Neural cell (in vitro differentiated cells): ENCODE measurements around the gene RBMS3.

Experiments
- CTCF ChIP-seq: fragments of 450-650 bp; IDR thresholded peaks from 2 replicates; pipeline ENCODE4 v1.5.1; 2014; ENCODE audit warnings: antibody characterized with exemption, mild to moderate bottlenecking, moderate library complexity; ENCODE audit not compliant: poor library complexity, severe bottlenecking
- EP300 ChIP-seq: fragments of 450-650 bp; conservative IDR thresholded peaks from 2 replicates; pipeline ENCODE4 v1.6.1; 2014; ENCODE audit warnings: antibody characterized with exemption, mild to moderate bottlenecking, moderate library complexity; ENCODE audit not compliant: poor library complexity, severe bottlenecking
- EZH2 ChIP-seq: fragments of 200-600, 300-800 bp; shearing (Covaris generic), sonication (generic); IDR thresholded peaks from 2 replicates; pipeline ENCODE4 v1.6.1; 2014; ENCODE audit warnings: antibody characterized with exemption, low read length, borderline replicate concordance, mild to moderate bottlenecking; ENCODE audit not compliant: insufficient read depth, poor library complexity, severe bottlenecking
- POLR2AphosphoS5 ChIP-seq: IDR thresholded peaks from 2 replicates; pipeline ENCODE4 v1.6.1; 2012
- RAD21 ChIP-seq: fragments of 450-650 bp; conservative IDR thresholded peaks from 2 replicates; pipeline ENCODE4 v1.6.1; 2014; ENCODE audit warnings: antibody characterized with exemption, mild to moderate bottlenecking, moderate library complexity
- TAF1 ChIP-seq: IDR thresholded peaks from 2 replicates; pipeline ENCODE4 v1.6.1; 2012; ENCODE audit warnings: low read depth

- TF ChIP-seq CTCF (no peak), EZH2 (no peak), RAD21 (no peak), EP300 (peak; percentile 22), POLR2AphosphoS5 (no peak), TAF1 (no peak)
Measured at GRCh38 chr3:29426302-29427226, 145.7 kb downstream of the RBMS3 start.
